Heart left ventricle (tissue), 13 donors: ENCODE results near the gene SYT9.

Experiments used
- POLR2A ChIP-seq, 2 donors: fragments of 450-650 bp; IDR thresholded peaks; one replicate each; pipeline ENCODE4 v1.6.1; 2017; ENCODE audit warnings: antibody characterized with exemption in 2 of 2, mild to moderate bottlenecking in 2 of 2, moderate library complexity in 2 of 2
- TF ChIP-seq, protein P1 (sequence below), 12 donors: fragments of 200-600 bp; sonication (generic) in 4 of 12; IDR thresholded peaks; one replicate each; pipeline versions ENCODE4 v1.5.0 to v1.8.0; 2018 to 2022; ENCODE audit warnings: antibody characterized with exemption in 12 of 12, mild to moderate bottlenecking in 5 of 12
- donor health status: ischemic (EF 13 %, LVEDD 7.1; RV severe dilation, severe dysfunction).
- donor health status: DM: no; HTN: yes; CAD: no.
- donor health status: DM: no; HTN: no; CAD: no.
- donor health status: ischemic (EF 25% LVEDD 6.9; RV normal size, moderate dysfunction).
- donor health status: ischemic (EF 25% LVEDD 5.7; RV mildly dilated, moderate dysfunction).
- donor health status: ischemic (EF 35%, LVEDD 5.7; RV mildly dilated, moderate dysfunction).
- donor health status: nonischemic (EF 11% LVEDD 7.7; RV severe dilation, severe dysfunction).
- donor health status: DM: yes; HTN: yes; CAD: no.
- donor health status: PGD.
- donor health status: ischemic (EF 29% LVEDD 5.4; RV normal size, mild dysfunction).
- donor health status: nonischemic (EF 23%, LVEDD 6.1; RV moderate dilation, normal function).

DNA sequence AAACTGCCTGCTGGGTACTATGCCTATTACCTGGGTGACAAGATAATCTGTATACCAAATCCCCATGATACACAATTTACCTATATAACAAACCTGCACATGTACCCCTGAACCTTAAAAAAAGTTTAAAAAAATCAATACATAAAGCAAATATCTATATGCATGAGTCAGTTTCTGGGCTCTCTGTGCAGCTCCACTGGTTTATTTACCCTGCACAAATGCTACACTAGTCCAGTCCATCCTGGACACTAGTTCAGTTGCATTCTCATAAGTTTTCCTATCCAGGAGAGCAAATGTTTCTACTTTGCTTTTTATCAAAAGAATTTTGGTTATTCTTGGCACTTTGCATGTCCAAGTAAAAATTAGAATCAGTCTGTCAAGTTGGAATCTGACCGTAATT lies 133.8 kb downstream of the SYT9 start:
- no peak for TF ChIP-seq POLR2A (IDR thresholded peaks at IDR 0.05)
- TF ChIP-seq, protein P1, sequence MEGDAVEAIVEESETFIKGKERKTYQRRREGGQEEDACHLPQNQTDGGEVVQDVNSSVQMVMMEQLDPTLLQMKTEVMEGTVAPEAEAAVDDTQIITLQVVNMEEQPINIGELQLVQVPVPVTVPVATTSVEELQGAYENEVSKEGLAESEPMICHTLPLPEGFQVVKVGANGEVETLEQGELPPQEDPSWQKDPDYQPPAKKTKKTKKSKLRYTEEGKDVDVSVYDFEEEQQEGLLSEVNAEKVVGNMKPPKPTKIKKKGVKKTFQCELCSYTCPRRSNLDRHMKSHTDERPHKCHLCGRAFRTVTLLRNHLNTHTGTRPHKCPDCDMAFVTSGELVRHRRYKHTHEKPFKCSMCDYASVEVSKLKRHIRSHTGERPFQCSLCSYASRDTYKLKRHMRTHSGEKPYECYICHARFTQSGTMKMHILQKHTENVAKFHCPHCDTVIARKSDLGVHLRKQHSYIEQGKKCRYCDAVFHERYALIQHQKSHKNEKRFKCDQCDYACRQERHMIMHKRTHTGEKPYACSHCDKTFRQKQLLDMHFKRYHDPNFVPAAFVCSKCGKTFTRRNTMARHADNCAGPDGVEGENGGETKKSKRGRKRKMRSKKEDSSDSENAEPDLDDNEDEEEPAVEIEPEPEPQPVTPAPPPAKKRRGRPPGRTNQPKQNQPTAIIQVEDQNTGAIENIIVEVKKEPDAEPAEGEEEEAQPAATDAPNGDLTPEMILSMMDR (IDR thresholded peaks at IDR 0.05), result no peak
